GM23248 (cell line): ENCODE measurements around the gene SHLD3.

Experiments
- EZH2 ChIP-seq: fragments of 200-600 bp; sonication (generic); IDR thresholded peaks from 2 replicates; pipeline ENCODE4 v1.6.1; 2018; ENCODE audit warnings: antibody characterized with exemption, mild to moderate bottlenecking; ENCODE audit not compliant: insufficient read depth, poor library complexity, severe bottlenecking
- EZH2phosphoT487 ChIP-seq: fragments of 200-600 bp; sonication (generic); IDR thresholded peaks from 2 replicates; pipeline ENCODE4 v1.6.1; 2018; ENCODE audit warnings: antibody characterized with exemption, moderate library complexity, mild to moderate bottlenecking, low read depth; ENCODE audit not compliant: insufficient read depth

GRCh38 chr5:65612298-65612907 is 12.4 kb upstream of the SHLD3 start:
- TF ChIP-seq EZH2phosphoT487 (no peak), EZH2 (no peak)
